HS-5 (cell line): Measurements from ENCODE around the gene ZNF804A.
A peak's percentile ranks its signal among the peaks of the same experiment; 100 is the strongest.
"Not testable (repeated sequence)": the region's sequence is repeated elsewhere in the genome, so short reads cannot be mapped to it uniquely, and the experiment has no call there.

Source experiments
- DNase-seq: peaks from one replicate; pipeline ENCODE4 v3.0.0-alpha.2; 2012; ENCODE audit warnings: low read depth

The ZNF804A gene

DNA sequence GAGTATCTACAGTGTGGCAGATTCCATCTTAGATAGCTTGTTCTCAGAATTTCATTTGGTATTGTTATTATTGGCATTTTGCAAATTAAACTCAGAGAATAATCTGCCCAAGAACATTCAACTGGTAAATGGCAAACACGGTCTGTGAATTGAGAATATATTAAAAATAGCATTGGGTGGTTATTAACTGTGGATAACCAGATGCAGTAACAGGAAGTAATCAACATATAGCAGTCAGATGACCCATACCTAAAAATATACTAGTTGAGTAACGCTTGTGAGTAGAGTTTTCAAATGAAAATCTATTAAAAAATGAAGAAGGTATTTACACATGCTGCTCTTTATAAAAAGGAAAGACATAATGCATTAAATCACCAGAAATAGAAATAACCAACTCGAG lies 129.5 kb downstream of the ZNF804A start:
- no peak for DNase-seq

DNA sequence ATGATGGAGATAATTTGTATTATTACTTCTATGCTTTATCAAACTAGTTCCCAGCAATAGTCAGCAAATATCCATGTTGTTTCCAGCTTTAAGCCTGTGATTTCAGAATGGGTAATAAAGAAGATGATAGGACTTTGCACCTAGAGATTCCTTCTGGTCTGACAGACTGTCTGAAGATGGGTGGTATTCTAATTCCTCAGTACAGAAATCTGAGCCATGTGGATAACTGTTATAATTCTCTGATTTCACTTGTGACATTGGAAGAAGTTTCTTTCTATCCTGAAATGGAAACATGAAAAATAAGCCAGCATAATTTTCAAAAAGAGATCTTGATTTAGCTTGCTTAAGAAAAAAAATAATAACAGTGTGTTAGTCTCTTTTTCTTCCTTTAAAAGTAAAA lies 130.1 kb downstream of the ZNF804A start:
- DNase-seq, result no peak

DNA sequence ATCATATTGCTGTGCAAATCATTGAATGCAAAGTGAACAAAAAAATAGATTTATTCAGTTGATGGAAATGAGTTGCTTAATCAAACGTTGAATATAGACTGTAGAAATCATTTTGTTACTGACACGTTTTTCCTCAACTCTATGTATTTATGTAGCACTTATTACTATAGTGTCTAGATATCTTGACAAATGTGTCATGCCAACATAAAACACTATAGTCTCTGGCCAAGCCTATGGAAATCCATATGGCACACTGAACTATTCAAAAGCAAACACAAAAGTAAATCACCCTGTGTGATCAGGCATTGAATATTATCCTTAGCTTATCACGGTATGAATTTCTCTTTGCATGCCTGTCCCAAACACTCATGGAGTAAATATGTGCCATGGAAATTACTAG lies 131.3 kb downstream of the ZNF804A start:
- DNase-seq, result peak; percentile 14

DNA sequence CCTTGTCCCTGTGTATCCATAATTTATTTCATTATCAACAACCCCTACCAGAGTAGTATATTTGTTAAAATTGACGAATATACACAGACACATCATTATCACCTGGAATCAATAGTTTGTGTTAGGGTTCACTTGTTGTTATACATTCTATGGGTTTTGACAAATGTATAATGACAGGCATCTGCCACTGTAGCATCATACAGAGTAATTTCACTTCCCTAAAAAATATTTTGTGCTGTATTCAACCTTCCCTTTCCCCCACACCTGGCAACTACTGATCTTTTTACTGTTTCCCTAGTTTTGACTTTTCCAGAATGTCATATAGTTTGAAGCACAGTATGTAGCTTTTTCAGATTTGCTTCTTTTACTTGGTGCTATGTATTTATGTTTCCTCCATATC lies 132.0 kb downstream of the ZNF804A start:
- DNase-seq, result no peak

DNA sequence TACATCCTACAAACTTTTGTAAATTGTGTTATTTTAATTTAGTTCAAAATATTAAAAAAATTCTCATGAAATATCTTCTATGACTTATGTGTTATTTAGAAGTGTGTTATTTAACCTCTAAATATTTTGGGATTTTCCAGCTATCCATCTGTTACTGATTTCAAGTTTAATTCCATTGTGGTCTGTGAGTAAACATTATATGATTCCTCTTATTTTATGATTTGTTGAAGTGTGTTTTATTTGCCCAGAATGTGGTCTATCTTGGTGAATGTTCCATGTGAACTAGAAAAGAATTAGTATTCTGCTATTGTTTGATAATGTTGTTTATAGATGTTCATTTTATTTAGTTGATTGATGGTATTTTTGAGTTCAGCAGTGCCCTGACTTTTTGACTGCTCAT lies 136.0 kb downstream of the ZNF804A start:
- DNase-seq, result peak; percentile 9

DNA sequence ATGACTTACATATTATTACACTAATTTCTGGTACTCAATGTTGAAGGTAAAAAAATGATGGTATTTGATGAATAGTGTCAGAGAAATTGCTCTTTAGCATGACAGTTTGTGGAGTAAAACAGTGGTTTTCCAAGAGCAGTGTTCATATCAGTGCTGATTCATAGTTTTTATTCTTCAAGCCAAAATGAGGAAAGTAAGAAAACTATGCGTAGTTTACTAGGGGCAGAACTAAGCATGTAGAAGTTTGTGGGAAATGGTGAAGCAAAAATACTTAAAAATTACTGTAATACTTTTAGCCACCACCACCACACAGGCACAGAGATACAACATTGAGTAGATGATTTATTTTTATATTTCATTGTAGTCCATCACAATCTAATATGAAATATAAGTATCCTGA lies 137.3 kb downstream of the ZNF804A start:
- DNase-seq, result no peak

DNA sequence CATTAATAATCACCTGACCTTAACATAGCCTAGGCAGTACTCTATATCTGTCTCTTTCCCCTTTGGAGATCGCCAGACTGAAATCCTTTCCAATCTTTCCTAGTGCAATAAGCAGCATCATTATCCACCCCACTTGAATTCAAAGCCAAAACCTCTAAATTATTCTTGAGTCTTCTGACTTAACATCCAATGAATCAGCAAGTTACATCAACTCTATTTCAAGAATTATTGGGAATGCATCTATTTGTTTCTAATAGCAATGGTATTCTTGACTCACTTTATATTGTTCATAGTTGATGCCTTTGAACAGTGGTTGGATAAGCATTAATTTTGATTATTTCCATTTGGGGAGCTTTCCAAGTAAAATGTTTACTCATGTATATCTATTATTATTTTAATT lies 144.8 kb downstream of the ZNF804A start:
- no peak for DNase-seq

DNA sequence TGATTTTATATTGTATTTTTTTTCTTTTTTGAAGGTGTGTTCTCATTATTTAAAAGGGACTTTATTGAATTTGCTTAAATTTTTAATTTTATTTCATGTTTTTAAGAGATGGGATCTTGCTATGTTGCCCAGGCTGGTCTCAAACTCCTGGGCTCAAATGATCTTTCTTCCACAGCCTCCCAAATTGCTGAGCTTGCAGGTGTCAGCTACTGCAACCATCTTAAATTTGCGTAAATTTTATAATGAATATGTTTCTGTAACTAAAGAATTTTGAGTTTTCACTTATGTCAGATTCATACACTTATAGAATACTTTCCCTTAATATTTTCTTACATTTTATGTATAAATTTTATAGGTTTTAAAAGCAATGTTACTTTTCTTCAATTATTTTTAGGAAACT lies 157.8 kb downstream of the ZNF804A start:
- no peak for DNase-seq

DNA sequence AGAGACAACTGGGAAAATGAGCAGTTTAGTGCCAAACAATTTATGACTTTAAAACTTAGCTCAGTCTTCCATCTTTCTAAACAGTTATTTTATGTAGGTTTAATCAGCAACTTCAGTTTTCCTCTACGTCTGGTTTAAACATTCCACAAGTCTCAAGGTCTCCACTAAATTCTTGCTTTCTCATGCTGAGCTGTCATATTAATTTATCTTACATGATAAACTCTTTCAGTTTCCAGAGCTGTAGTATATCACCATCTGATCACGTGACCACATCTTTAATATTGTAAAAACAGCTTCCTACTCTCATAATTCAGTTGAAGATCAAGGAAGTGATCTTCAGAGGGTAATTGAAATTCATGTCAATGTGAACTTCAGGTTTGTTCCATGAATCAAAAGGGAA lies 158.6 kb downstream of the ZNF804A start:
- no peak for DNase-seq

DNA sequence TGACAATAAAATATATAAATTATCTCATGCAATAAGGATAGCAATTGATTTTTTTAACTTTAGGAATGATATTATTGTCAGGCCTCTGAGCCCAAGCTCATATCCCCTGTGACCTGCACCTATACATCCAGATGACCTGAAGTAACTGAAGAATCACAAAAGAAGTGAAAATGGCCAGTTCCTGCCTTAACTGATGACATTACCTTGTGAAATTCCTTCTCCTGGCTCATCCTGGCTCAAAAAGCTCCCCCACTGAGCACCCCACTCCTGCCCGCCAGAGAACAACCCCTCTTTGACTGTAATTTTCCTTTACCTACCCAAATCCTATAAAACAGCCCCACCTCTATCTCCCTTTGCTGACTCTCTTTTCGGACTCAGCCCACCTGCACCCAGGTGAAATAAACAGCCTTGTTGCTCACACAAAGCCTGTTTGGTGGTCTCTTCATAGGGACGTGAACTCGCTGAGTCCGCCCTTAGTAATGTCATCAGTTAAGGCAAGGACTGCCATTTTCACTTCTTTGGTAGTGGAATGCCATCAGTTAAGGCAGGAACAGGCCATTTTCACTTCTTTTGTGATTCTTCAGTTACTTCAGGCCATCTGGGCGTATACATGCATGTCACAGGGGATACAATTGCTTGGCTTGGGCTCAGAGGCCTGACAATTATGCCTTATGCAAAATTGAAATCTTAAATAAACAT lies 161.4 kb downstream of the ZNF804A start:
- DNase-seq, result not testable (repeated sequence)

DNA sequence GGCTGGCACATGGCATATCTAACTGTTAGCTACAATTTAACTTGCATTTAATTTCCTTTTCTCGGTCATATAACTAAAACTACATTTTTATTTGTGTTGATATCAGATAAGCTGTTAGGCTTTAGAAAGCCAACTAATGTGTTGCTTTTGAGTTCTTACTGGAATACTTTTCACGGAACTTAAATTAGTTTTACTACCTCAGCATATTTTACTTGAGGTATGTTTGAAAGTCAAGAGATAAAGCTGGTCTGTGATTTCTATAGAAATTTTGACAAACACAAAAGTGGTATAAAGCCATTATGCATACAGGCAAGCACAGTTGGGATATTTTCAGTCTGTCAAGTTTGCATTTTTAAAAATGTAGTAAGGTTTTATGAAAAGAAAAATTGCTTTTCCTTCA lies 162.6 kb downstream of the ZNF804A start:
- DNase-seq, result no peak

DNA sequence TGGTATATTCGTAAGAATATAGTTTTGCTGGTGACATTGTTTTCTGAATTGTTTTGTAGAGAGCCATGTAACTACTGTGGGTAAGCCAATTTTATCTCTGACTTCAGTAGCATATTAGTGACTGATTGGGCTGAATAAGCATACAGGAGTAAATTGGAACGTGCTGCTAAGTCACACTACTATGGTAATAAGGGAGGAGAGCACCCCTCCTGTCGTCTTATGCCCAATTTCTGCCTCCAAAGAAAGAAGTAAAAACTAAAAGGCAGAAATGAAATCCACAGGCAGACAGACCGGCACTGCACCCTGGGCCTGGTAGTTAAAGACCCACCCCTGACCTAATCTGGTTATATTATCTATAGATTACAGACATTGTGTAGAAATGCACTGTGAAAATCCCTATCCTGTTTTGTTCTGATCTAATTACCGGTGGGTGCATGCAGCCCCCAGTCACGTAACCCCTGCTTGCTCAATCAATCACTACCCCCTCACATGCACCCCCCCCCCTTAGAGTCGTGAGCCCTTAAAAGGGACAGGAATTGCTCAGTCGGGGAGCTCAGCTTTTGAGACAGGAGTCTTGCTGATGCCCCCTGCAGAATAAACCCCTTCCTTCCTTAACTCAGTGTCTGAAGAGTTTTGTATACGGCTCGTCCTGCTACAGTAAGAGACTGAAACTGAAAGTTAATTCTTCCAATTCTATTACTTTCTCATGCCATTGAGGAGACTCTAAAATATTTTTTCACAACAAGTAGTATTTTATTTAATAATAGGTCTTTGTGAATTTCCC lies 167.0 kb downstream of the ZNF804A start:
- DNase-seq, result no peak

DNA sequence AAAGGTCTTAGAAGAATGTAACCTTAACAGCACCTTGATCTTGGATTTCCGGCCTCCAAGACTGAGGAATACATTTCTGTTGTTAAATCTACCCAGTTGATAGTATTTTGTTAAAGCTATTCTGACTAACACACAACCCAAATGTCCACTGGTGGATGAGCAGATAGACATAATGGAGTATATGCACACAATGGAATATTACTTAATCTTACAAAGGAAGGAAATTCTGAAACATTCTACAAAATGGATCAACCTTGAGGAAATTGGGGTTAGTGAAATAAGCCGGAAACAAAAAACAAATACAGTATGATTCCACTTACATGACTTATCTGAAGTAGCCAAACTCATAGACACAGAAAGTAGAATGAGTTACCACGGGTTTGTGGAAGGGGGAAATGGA lies 168.7 kb downstream of the ZNF804A start:
- DNase-seq, result no peak

DNA sequence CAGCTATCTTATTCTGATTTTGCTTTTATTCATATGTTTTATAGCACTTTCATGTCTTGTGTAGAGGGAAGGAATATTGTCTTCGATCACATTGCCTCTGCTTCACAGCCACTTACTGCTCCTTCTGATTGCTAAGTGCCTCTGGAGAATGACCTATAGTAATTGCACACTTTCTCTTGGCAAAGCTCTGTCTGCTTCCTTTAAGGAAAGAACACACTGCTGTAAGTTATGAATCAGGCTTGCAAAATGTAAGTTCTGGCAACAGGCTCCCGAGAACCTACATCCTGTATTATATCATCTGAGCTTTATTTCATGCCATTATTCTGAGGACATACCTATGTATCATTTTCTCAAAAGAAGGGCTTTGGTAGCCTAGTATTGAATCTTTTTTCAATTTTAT lies 170.7 kb downstream of the ZNF804A start:
- DNase-seq, result peak; percentile 77

DNA sequence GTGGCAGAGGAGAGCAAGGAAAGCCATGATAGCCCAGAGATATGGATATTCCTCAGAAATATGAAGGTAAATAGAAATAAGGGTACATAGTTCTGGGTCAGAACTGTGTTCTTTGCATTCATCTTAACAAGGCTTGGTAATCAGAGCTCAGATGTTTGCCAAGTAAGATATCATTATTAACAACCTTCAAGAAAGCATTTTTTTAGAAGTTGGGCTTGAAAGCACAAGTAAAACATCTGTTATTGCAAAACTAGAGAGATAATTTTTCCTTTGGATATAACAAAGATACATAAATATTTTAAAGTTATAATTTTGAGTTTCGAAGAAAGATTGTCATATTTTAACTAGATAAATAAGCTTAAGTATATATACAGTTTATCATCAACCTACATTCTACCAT lies 171.4 kb downstream of the ZNF804A start:
- no peak for DNase-seq

DNA sequence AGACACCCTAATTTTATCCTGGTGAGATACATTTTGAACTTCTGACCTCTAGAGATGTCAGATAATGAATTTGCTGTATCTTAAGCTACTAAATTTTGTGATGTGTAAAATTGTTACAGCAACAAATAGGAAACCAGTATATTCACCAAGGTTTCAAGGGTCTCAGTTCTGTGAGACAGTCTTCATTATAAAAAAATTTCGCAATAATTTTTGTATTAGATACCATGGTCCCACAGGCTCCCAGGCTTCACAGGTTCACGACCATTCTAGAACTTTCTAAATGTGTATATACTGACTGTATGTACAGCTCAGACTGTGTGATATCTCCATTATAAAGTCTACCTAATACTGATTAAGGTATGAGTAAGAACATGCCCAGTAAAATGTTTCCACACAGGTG lies 181.4 kb downstream of the ZNF804A start:
- DNase-seq, result no peak

DNA sequence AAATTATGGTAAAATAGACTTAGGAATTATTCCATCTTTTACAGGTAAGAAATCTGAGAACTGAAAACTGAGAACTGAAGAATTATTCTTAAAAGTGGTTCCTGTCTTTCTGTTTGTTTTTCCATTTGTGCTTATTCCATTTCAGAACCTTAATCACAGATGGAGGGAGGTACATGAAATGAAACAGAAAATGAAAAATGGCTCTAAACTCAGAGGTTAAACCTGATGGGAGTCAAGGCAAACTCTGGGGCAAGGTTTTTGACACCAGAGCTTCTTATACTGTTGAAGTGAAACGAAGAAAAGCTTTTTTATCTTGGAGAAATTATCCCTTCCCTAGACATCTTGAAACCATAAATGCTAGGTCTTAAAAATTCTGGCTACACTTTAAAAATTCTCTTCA lies 182.1 kb downstream of the ZNF804A start:
- DNase-seq, result no peak

DNA sequence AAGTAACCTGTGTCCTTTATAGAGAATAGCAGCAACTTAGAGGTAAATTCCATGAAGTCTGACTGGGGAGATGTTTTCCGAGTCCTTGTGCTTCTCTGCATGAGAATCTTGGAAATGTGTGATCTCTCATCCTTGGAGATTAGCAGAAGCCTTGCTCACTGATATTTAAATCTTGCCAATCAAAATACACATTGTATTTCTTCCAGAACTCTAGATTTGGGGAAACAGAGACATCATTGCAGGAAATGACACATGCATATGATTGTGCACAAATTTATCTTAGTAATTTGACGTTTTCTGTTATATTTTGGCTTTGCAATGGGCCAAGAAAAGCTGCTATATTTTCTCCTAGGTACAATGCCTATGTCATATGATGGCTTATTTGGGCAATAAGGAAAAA lies 182.6 kb downstream of the ZNF804A start:
- DNase-seq, result no peak

DNA sequence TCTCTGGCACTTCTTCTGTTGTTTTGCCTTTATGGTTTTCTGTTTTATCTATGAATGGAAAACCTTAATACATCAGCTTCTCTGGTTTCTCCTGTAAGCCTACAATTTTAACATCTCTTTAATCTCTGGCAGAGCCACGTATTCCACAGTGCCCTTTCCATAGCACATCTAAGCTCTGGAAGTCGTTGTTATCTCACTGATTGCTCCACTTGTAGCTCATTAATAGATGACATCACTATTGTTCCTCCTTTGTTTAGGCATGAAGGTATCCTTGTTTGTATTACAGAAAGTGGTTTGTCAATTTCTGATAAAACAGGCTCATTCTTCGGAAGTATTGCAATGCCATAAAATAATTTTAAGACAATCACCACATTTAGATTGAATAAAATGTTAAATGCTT lies 185.2 kb downstream of the ZNF804A start:
- DNase-seq, result no peak

DNA sequence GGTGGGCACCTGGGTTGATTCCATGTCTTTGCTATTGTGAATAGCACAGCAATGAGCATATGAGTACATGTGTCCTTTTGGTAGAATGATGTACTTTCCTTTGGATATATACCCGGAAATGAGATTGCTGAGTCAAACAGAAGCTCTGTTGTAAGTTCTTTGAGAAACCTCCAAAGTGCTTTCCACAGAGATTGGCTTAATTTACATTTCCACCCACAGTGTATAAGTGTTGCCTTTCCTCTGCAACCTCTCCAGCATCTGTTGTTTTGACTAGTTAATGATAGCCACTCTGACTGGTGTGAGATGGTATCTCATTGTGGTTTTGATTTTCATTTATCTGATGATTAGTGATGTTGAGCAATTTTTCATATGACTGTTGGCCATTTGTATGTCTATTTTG lies 194.8 kb downstream of the ZNF804A start:
- DNase-seq, result no peak

DNA sequence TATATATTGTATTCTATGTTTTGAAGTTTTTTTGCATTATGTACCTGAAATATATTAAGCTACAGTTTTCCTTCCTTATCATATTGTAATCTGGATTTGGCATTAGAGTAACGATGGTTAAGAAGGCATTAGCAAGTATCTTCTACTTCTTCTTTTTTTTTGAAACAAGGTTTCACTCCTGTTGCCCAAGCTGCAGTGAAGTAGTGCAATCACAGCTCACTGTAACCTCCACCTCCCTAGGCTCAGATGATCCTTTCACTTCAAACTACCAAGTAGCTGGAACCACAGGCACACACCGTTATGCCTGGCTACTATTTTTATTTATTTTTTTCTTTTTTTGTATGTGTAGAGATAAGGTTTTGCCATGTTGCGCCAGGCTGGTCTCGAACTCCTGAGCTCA lies 201.1 kb downstream of the ZNF804A start:
- no peak for DNase-seq

DNA sequence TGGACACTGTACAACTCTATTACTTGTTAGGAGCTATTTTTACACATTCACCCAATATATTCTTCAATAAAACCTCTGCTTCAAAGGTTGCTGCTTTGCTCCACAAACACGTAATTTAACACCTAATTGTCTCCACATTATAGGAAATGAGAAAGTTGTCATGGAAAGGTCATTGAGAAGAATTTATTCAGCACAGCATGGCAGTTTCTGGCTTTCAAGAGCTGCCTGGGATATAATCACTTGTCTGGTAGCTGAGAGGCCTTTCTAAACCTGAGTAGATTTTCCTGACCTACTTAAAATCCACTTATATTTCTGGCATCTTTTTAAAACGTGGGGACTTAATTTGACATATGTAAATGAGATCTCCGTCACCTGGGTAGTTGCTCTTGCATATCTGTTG lies 216.1 kb downstream of the ZNF804A start:
- no peak for DNase-seq

DNA sequence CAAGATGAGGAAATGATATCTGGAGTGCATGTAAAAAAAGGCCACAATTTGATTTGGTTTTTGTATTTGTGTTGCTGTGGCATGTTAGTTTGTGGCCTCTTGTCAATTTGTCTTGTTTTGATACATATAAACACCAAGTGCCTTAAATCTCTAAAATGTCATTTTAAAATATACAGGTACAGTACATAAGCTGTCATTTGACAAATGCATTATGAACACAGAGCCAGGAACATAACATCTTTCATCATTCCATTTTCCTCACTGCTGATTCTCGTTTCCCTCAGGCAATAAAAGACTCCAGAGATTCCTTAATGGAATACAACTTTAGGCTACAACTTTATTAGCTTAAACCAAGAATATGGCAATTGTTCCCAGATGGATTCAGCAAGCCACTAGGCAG lies 217.5 kb downstream of the ZNF804A start:
- no peak for DNase-seq

DNA sequence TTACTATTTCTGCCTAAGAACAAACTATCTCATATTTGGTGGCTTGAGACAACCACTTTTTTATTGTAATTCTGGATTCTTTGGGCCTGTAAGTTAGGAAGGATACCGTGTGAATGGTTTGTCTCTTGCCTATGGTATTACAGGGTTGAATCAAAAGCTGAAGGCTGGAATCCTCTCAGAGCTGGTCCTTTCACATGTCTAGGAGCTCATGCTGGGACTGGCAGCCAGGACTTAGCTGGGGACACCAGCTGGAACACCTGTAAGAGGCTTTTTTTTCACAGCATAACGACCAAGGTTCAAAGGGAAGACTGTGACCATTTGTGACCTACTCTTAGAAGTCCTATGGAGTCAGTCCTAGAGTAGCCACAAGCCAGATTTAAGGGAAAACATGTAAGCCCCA lies 226.3 kb downstream of the ZNF804A start:
- no peak for DNase-seq
